GM12891 (cell line): ENCODE measurements around the gene RAB23.

ENCODE experiments used
- POU2F2 ChIP-seq: IDR thresholded peaks from 2 replicates; pipeline ENCODE4 v1.6.1; 2011; ENCODE audit warnings: low read depth, mild to moderate bottlenecking, control low read depth, low read length, moderate library complexity
- TAF1 ChIP-seq: IDR thresholded peaks from 2 replicates; pipeline ENCODE4 v1.6.1; 2011; ENCODE audit warnings: low read depth, low read length, control low read depth

DNA sequence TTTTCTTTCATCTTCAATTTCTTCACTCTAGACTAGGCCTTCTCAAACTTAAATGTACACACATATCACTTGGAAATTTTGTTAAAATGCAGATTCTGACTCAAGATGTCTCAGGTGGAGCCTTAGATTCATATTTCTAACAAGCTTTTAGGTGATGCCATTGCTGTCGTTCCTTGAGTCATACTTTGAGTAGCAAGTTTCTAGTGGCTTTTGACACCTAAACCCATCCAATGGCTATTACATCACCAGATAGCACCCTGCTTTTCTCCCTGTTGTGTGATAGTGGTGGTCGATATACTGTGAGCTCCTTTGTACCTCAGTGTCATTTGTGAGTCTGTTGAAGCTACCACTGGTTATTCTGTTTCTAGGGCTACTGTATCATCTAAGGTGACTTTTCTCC, 84.8 kb downstream of the RAB23 start:
- TF ChIP-seq POU2F2, result no peak
- no peak for TF ChIP-seq TAF1
